ENCODE data around the gene ADK.

DNA sequence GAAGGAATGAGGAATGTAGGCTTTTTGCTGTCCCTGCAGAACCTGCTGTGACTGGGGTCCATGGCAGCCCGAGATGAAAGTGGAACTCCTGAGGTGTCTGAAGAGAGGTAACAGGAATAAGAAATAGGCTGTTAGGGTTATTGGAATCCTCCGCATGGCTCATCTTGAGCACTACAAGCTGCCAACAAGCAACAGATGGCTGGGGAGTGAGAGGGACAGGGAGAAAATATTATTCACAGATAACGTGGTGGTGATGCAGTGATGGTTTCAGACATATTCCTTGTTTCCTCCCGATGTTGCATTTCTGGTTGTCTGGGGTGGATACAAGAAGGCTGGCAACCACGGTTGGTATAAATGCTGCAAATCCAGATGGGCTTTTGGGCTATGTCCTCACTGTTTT, 46.5 kb upstream of the ADK start:
- TF ChIP-seq, protein P1, sequence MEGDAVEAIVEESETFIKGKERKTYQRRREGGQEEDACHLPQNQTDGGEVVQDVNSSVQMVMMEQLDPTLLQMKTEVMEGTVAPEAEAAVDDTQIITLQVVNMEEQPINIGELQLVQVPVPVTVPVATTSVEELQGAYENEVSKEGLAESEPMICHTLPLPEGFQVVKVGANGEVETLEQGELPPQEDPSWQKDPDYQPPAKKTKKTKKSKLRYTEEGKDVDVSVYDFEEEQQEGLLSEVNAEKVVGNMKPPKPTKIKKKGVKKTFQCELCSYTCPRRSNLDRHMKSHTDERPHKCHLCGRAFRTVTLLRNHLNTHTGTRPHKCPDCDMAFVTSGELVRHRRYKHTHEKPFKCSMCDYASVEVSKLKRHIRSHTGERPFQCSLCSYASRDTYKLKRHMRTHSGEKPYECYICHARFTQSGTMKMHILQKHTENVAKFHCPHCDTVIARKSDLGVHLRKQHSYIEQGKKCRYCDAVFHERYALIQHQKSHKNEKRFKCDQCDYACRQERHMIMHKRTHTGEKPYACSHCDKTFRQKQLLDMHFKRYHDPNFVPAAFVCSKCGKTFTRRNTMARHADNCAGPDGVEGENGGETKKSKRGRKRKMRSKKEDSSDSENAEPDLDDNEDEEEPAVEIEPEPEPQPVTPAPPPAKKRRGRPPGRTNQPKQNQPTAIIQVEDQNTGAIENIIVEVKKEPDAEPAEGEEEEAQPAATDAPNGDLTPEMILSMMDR (optimal IDR thresholded peaks at IDR 0.05 in 1 of 3, IDR thresholded peaks at IDR 0.05 in 1 of 3, conservative IDR thresholded peaks at IDR 0.05 in 1 of 3; ENCODE audit: extremely low read depth in 1 of 3, insufficient read depth in 2 of 3, low read length in 3 of 3): no peak
- no peak for TF ChIP-seq EZH2 (IDR thresholded peaks at IDR 0.05; ENCODE audit: low read length)
